DND-41 (cell line): Measurements from ENCODE around the gene MAMDC2.

Experiments
- ATAC-seq: fragments of 200-7000 bp; cut with Tn5 transposase; 3 replicates; pipeline ENCODE4 v1.9.1; 2021; ENCODE audit warnings: low read depth; ENCODE audit not compliant: insufficient read depth
- DNase-seq: peaks from one replicate; pipeline ENCODE4 v3.0.0-alpha.2; 2020
- H2AFZ ChIP-seq: 2 replicates; pipeline ENCODE4 v1.6.0; 2012; ENCODE audit warnings: low read depth, low read length
- H3K27ac ChIP-seq: 2 replicates; pipeline ENCODE4 v1.5.1; 2012; ENCODE audit warnings: low read length, inconsistent platforms
- H3K27me3 ChIP-seq: fragments of 200-600 bp; sonication (generic); 2 replicates; pipeline ENCODE4 v1.6.0; 2012; ENCODE audit warnings: low read length, mild to moderate bottlenecking, inconsistent platforms; ENCODE audit not compliant: insufficient read depth, poor library complexity
- H3K36me3 ChIP-seq: 2 replicates; pipeline ENCODE4 v1.5.1; 2012; ENCODE audit warnings: low read length, inconsistent platforms; ENCODE audit not compliant: insufficient read depth
- H3K4me1 ChIP-seq: 2 replicates; pipeline ENCODE4 v1.5.1; 2012; ENCODE audit warnings: mild to moderate bottlenecking, low read length; ENCODE audit not compliant: insufficient read depth
- H3K4me2 ChIP-seq: 2 replicates; pipeline ENCODE4 v1.6.0; 2012; ENCODE audit warnings: mild to moderate bottlenecking, moderate library complexity, low read length, inconsistent platforms; ENCODE audit not compliant: insufficient read depth
- H3K4me3 ChIP-seq, 2 experiments: fragments of 200-600 bp in 1 of 2; shearing (Covaris generic) in 1 of 2; 2 replicates each; pipeline ENCODE4 v1.5.1; 2012 to 2016; ENCODE audit warnings: inconsistent platforms in 2 of 2, low read length in 2 of 2, mild to moderate bottlenecking in 2 of 2, low read depth in 1 of 2, moderate library complexity in 1 of 2
- H3K79me2 ChIP-seq: 2 replicates; pipeline ENCODE4 v1.6.0; 2012; ENCODE audit warnings: low read length, inconsistent platforms; ENCODE audit not compliant: insufficient read depth
- H3K9ac ChIP-seq: 2 replicates; pipeline ENCODE4 v1.6.0; 2012; ENCODE audit warnings: low read depth, mild to moderate bottlenecking, inconsistent platforms, low read length, moderate library complexity
- H3K9me3 ChIP-seq: 2 replicates; pipeline ENCODE4 v1.5.1; 2012; ENCODE audit warnings: low read length, moderate library complexity, mild to moderate bottlenecking, inconsistent platforms; ENCODE audit not compliant: insufficient read depth, severe bottlenecking
- H4K20me1 ChIP-seq: 2 replicates; pipeline ENCODE4 v1.6.0; 2012; ENCODE audit warnings: low read length; ENCODE audit not compliant: insufficient read depth
- EZH2 ChIP-seq: IDR thresholded peaks from 3 replicates; pipeline ENCODE4 v1.6.1; 2012; ENCODE audit warnings: borderline replicate concordance, low read depth, mild to moderate bottlenecking, moderate library complexity, low read length, inconsistent platforms; ENCODE audit not compliant: severe bottlenecking
- TF ChIP-seq, protein P1 (sequence below): IDR thresholded peaks from 2 replicates; pipeline ENCODE4 v1.5.1; 2012; ENCODE audit warnings: borderline replicate concordance, low read length, moderate library complexity, mild to moderate bottlenecking; ENCODE audit not compliant: poor library complexity, severe bottlenecking; ENCODE audit errors: extremely low read depth

Gene MAMDC2

DNA sequence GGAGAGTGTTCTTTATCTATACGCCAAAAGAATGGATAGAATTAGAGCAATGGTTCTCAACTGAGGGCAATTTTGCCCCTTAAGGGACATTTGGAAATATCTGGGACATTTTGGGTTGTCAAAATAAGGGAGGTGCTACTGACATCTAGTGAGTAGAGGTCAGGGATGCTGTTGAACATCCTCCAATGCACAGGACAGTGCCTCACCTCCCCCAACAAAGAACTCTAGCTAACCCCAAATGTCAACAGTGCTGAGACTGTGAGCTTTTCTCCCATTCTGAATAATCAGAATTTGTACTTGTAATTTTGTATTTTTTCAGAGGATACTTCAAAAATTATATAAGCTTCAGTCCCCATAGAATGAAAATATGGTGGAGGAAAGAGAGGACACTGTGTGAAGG is 206.6 kb downstream of the MAMDC2 start:
- Histone ChIP-seq H4K20me1 (no peaks in the 10 kb centered on the region), H3K27ac (no peak overlapping the region), H3K9ac (no peak overlapping the region), H3K36me3 (no peaks in the 10 kb centered on the region), H3K27me3 (no peaks in the 10 kb centered on the region), H2AFZ (no peak overlapping the region), H3K79me2 (no peaks in the 10 kb centered on the region), H3K4me3 (no peak overlapping the region), H3K9me3 (no peaks in the 10 kb centered on the region), H3K4me1 (peaks cover 1% of the 10 kb centered on the region; the same call in 1 of the 2 replicates), H3K4me2 (no peak overlapping the region)
- TF ChIP-seq EZH2 = no peak
- TF ChIP-seq, protein P1, sequence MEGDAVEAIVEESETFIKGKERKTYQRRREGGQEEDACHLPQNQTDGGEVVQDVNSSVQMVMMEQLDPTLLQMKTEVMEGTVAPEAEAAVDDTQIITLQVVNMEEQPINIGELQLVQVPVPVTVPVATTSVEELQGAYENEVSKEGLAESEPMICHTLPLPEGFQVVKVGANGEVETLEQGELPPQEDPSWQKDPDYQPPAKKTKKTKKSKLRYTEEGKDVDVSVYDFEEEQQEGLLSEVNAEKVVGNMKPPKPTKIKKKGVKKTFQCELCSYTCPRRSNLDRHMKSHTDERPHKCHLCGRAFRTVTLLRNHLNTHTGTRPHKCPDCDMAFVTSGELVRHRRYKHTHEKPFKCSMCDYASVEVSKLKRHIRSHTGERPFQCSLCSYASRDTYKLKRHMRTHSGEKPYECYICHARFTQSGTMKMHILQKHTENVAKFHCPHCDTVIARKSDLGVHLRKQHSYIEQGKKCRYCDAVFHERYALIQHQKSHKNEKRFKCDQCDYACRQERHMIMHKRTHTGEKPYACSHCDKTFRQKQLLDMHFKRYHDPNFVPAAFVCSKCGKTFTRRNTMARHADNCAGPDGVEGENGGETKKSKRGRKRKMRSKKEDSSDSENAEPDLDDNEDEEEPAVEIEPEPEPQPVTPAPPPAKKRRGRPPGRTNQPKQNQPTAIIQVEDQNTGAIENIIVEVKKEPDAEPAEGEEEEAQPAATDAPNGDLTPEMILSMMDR = no peak
- DNase-seq = no peak
- ATAC-seq = no peak

DNA sequence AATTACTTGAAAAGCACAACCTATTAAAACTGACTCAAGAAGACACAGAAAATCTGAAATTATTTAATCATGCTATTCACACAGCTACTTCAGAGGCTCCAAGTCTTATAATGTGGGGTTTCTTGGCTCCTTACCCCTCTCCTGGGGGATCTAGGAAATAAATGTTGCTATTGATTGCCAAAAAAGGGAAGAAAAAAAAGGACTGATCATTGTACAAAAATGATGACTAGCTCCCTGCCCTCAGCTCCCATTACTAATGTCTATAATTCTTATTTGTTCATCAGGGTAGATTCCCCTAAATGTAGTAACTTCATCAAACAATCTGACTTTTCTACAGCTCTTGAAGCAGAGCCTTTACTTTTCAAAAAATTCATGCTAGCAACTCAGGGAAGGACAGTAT is 211.8 kb downstream of the MAMDC2 start:
- Histone ChIP-seq H4K20me1 (peaks cover 15% of the 10 kb centered on the region), H3K79me2 (peaks cover 28% of the 10 kb centered on the region), H3K4me3 (no peak overlapping the region), H3K36me3 (peaks cover 8% of the 10 kb centered on the region), H3K9ac (no peak overlapping the region), H3K27ac (no peak overlapping the region), H3K27me3 (no peaks in the 10 kb centered on the region), H2AFZ (no peak overlapping the region), H3K4me1 (peaks cover 37% of the 10 kb centered on the region), H3K4me2 (no peak overlapping the region), H3K9me3 (no peaks in the 10 kb centered on the region)
- ATAC-seq (no peak), DNase-seq (no peak)
- no peak for TF ChIP-seq EZH2
- TF ChIP-seq, protein P1 = no peak

DNA sequence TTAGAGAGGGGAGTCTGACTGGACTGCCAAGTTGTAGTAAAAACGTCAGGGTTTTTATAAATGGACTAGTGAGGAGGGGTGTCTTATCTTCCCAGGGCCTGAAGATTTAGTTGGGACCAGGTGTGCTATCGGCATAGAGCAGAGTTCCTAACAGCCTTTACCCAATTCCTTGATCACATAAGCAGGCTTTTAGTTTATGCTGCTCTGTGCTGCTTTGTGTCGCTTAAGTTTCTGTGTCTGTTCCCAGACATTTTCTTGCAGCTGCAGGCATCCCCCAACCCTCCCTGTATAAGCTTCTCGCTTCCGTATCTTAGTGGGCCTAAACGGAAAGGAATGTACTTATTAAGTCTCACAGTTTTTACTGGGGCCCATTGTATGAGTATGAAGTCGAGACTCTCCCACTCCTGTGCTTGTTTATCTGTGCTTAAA is 212.5 kb downstream of the MAMDC2 start:
- Histone ChIP-seq H3K4me2 (no peak overlapping the region), H3K79me2 (peaks cover 34% of the 10 kb centered on the region), H4K20me1 (peaks cover 22% of the 10 kb centered on the region), H3K36me3 (peaks cover 15% of the 10 kb centered on the region), H3K27ac (no peak overlapping the region), H3K9ac (no peak overlapping the region), H3K4me1 (peaks cover 44% of the 10 kb centered on the region), H3K4me3 (no peak overlapping the region), H3K27me3 (no peaks in the 10 kb centered on the region), H2AFZ (no peak overlapping the region), H3K9me3 (no peaks in the 10 kb centered on the region)
- TF ChIP-seq, protein P1 = no peak
- no peak for TF ChIP-seq EZH2
- ATAC-seq (no peak), DNase-seq (no peak)

DNA sequence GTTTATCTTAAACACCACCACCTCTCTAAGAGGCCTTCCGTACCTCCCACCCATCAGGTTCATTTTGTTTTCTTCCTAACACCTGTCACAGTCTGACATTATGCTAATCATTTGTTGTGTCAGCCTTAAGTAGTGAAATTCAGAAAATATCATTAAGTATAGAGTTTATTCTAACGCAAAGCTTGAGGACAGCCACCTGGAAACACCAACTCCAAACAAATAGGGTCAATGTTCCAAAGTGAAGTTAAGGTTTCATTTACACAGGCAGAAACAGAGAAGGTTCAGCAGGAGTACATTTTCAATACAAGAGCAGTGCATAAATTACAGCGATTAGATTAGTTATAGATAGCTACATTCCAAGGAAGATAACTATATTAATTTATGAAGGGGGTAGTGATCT is 213.9 kb downstream of the MAMDC2 start:
- H2AFZ ChIP-seq = peak overlapping the region; percentile 94
- peaks cover 26% of the 10 kb centered on the region for H3K36me3 ChIP-seq
- TF ChIP-seq, protein P1 = no peak
- TF ChIP-seq EZH2 = no peak
- H3K4me2 ChIP-seq = peak overlapping the region; percentile 78
- no peak for DNase-seq
- H4K20me1 ChIP-seq = peaks cover 31% of the 10 kb centered on the region
- H3K9ac ChIP-seq = peak overlapping the region; percentile 97
- H3K4me3 ChIP-seq = peak overlapping the region in 1 of 2 experiments; percentile 98; a peak in 3 of 4 replicates
- H3K27ac ChIP-seq = peak overlapping the region; percentile 97
- peaks cover 48% of the 10 kb centered on the region for H3K79me2 ChIP-seq
- no peak for ATAC-seq
- H3K4me1 ChIP-seq = peaks cover 57% of the 10 kb centered on the region
- no peaks in the 10 kb centered on the region for H3K27me3 ChIP-seq
- H3K9me3 ChIP-seq = no peaks in the 10 kb centered on the region
